Glutamatergic neuron (in vitro differentiated cells): ENCODE data around the gene ACTL6B. TPM values are rescaled to one million over a fixed set of nuclear protein-coding genes. Genes with fewer than 3 reads are reported as not detected.
A peak's percentile ranks its signal among the peaks of the same experiment; 100 is the strongest.

ENCODE experiments used
- DNase-seq: peaks from one replicate; pipeline ENCODE4 v3.0.0; 2022
- H3K27ac Mint-ChIP-seq: one replicate; pipeline ENCODE4 v1.8.0; 2020; ENCODE audit warnings: mild to moderate bottlenecking, mixed read lengths, inconsistent platforms; ENCODE audit not compliant: unreplicated experiment
- H3K27me3 Mint-ChIP-seq: one replicate; pipeline ENCODE4 v1.8.0; 2020; ENCODE audit warnings: mild to moderate bottlenecking, moderate library complexity, mixed read lengths, inconsistent platforms; ENCODE audit not compliant: unreplicated experiment
- H3K36me3 Mint-ChIP-seq: one replicate; pipeline ENCODE4 v1.8.0; 2020; ENCODE audit warnings: mild to moderate bottlenecking, mixed read lengths, inconsistent platforms; ENCODE audit not compliant: unreplicated experiment
- H3K4me1 Mint-ChIP-seq: one replicate; pipeline ENCODE4 v1.8.0; 2020; ENCODE audit warnings: mild to moderate bottlenecking, low read depth, mixed read lengths, inconsistent platforms; ENCODE audit not compliant: unreplicated experiment
- H3K4me3 Mint-ChIP-seq: one replicate; pipeline ENCODE4 v1.8.0; 2020; ENCODE audit warnings: mild to moderate bottlenecking, mixed read lengths, inconsistent platforms; ENCODE audit not compliant: unreplicated experiment
- H3K9me3 Mint-ChIP-seq: one replicate; pipeline ENCODE4 v1.8.0; 2020; ENCODE audit warnings: mild to moderate bottlenecking, moderate library complexity, mixed read lengths, inconsistent platforms; ENCODE audit not compliant: unreplicated experiment
- CTCF ChIP-seq: fragments of 200-600 bp; sonication (generic); IDR thresholded peaks from one replicate; pipeline ENCODE4 v1.5.0; 2021; ENCODE audit not compliant: partially characterized antibody, unreplicated experiment
- total RNA-seq: library from RNA; stranded (reverse); fragmentation: NEBNext Ultra II Directional; extraction: Animal tissue kit (Norgen Biotek cat#: 25700); gene quantifications from one replicate; pipeline ENCODE4 v1.2.1, GENCODE V29; 2021; ENCODE audit not compliant: unreplicated experiment

The ACTL6B gene
- total RNA-seq, 1 donor from 2014 or later = 95.2 TPM

- peaks cover 3% of the 10 kb centered on the region for H3K36me3 Mint-ChIP-seq
- H3K4me3 Mint-ChIP-seq = peak overlapping the region; percentile 87
- H3K27ac Mint-ChIP-seq = peak overlapping the region; percentile 17
- TF ChIP-seq CTCF = no peak
- DNase-seq = no peak
- peaks cover 4% of the 10 kb centered on the region for H3K4me1 Mint-ChIP-seq
- peaks cover 13% of the 10 kb centered on the region for H3K27me3 Mint-ChIP-seq
- H3K9me3 Mint-ChIP-seq = peaks cover 7% of the 10 kb centered on the region
Measured at GRCh38 chr7:100654908-100655831, 1.1 kb downstream of the ACTL6B start.

- DNase-seq = no peak
- Mint-ChIP-seq H3K27ac (peak overlapping the region; percentile 21), H3K9me3 (peaks cover 9% of the 10 kb centered on the region), H3K4me3 (no peak overlapping the region), H3K36me3 (peaks cover 6% of the 10 kb centered on the region), H3K27me3 (peaks cover 6% of the 10 kb centered on the region), H3K4me1 (peaks cover 7% of the 10 kb centered on the region)
- TF ChIP-seq CTCF = no peak
Measured at GRCh38 chr7:100649826-100650565, 6.3 kb downstream of the ACTL6B start.

- Mint-ChIP-seq H3K4me1 (peaks cover 3% of the 10 kb centered on the region), H3K4me3 (no peak overlapping the region), H3K27me3 (peaks cover 4% of the 10 kb centered on the region), H3K36me3 (no peaks in the 10 kb centered on the region), H3K9me3 (peaks cover 2% of the 10 kb centered on the region), H3K27ac (no peak overlapping the region)
- no peak for TF ChIP-seq CTCF
- DNase-seq = no peak
Measured at GRCh38 chr7:100642534-100642907, 13.7 kb downstream of the ACTL6B start.

GRCh38 chr7:100641860-100642533 lies 14.3 kb downstream of the ACTL6B start:
- no peak for TF ChIP-seq CTCF
- H3K4me3 Mint-ChIP-seq = peak overlapping the region; percentile 25
- H3K9me3 Mint-ChIP-seq = peaks cover 2% of the 10 kb centered on the region
- DNase-seq = no peak
- H3K36me3 Mint-ChIP-seq = no peaks in the 10 kb centered on the region
- H3K27ac Mint-ChIP-seq = no peak overlapping the region
- peaks cover 3% of the 10 kb centered on the region for H3K4me1 Mint-ChIP-seq
- H3K27me3 Mint-ChIP-seq = peaks cover 4% of the 10 kb centered on the region
